Keratinocyte (primary cell): ENCODE results near the gene TIE1. TPM values are rescaled to one million over a fixed set of nuclear protein-coding genes. Genes with fewer than 3 reads are reported as not detected.
A peak's percentile ranks its signal among the peaks of the same experiment; 100 is the strongest.

ENCODE experiments used
- DNase-seq: peaks from one replicate; pipeline ENCODE4 v3.0.0-alpha.2; 2011; ENCODE audit warnings: low read depth, missing footprints, low spot score
- FAIRE-seq: peaks from 2 replicates; lab custom pipeline; 2011; peaks lifted over from hg19 to GRCh38; lab: Jason Lieb, UNC
- H2AFZ ChIP-seq: 2 replicates; pipeline ENCODE4 v1.6.0; 2012; ENCODE audit warnings: low read length, control low read depth, inconsistent platforms; ENCODE audit not compliant: control insufficient read depth
- H3K27ac ChIP-seq: 2 replicates; pipeline ENCODE4 v1.5.1; 2011; ENCODE audit warnings: low read length; ENCODE audit not compliant: control insufficient read depth, insufficient read depth
- H3K27me3 ChIP-seq: 3 replicates; pipeline ENCODE4 v1.6.0; 2011; ENCODE audit warnings: low read length; ENCODE audit not compliant: control insufficient read depth, insufficient read depth; ENCODE audit errors: extremely low read depth
- H3K36me3 ChIP-seq, 2 experiments: 2 replicates in 1 of 2; 3 replicates in 1 of 2; pipeline ENCODE4 v1.5.1; 2011; ENCODE audit warnings: low read length in 2 of 2, mild to moderate bottlenecking in 1 of 2; ENCODE audit not compliant: control insufficient read depth in 2 of 2, insufficient read depth in 2 of 2; ENCODE audit errors: extremely low read depth in 1 of 2
- H3K4me1 ChIP-seq: 3 replicates; pipeline ENCODE4 v1.5.1; 2011; ENCODE audit warnings: low read length; ENCODE audit not compliant: control insufficient read depth, insufficient read depth; ENCODE audit errors: extremely low read depth
- H3K4me2 ChIP-seq: 3 replicates; pipeline ENCODE4 v1.6.0; 2011; ENCODE audit warnings: low read depth, low read length; ENCODE audit not compliant: control insufficient read depth, insufficient read depth; ENCODE audit errors: extremely low read depth
- H3K4me3 ChIP-seq, 3 experiments: fragments of 200-600 bp in 1 of 3; sonication (generic) in 1 of 3; 2 replicates in 2 of 3; 3 replicates in 1 of 3; pipeline ENCODE4 v1.5.1; 2011 to 2016; ENCODE audit warnings: low read length in 3 of 3, mild to moderate bottlenecking in 3 of 3, control low read depth in 2 of 3, inconsistent platforms in 1 of 3, low read depth in 1 of 3, mixed read lengths in 1 of 3, mixed run types in 1 of 3, moderate library complexity in 1 of 3; ENCODE audit not compliant: control insufficient read depth in 2 of 3, insufficient read depth in 2 of 3; ENCODE audit errors: extremely low read depth in 1 of 3
- H3K79me2 ChIP-seq: 2 replicates; pipeline ENCODE4 v1.6.0; 2012; ENCODE audit warnings: low read length; ENCODE audit not compliant: control insufficient read depth, insufficient read depth
- H3K9ac ChIP-seq: 3 replicates; pipeline ENCODE4 v1.6.0; 2011; ENCODE audit warnings: low read length; ENCODE audit not compliant: control insufficient read depth, insufficient read depth; ENCODE audit errors: extremely low read depth
- H3K9me1 ChIP-seq: 3 replicates; pipeline ENCODE4 v1.6.0; 2011; ENCODE audit warnings: low read length; ENCODE audit not compliant: control insufficient read depth, insufficient read depth; ENCODE audit errors: extremely low read depth
- H3K9me3 ChIP-seq: 2 replicates; pipeline ENCODE4 v1.5.1; 2012; ENCODE audit warnings: low read depth, low read length; ENCODE audit not compliant: control insufficient read depth
- H4K20me1 ChIP-seq: 3 replicates; pipeline ENCODE4 v1.6.0; 2011; ENCODE audit warnings: low read length; ENCODE audit not compliant: control insufficient read depth, insufficient read depth; ENCODE audit errors: extremely low read depth
- CTCF ChIP-seq, 3 experiments: IDR thresholded peaks in 1 of 3; conservative IDR thresholded peaks in 1 of 3; optimal IDR thresholded peaks in 1 of 3; 2 replicates in 2 of 3; 3 replicates in 1 of 3; pipeline versions ENCODE3 to v1.5.1; 2011; ENCODE audit warnings: low read length in 3 of 3, mild to moderate bottlenecking in 3 of 3, moderate library complexity in 2 of 3, control low read depth in 1 of 3, inconsistent platforms in 1 of 3; ENCODE audit not compliant: insufficient read depth in 2 of 3; ENCODE audit errors: extremely low read depth in 1 of 3
- EZH2 ChIP-seq: IDR thresholded peaks from one replicate; pipeline ENCODE4 v1.6.1; 2012; ENCODE audit warnings: inconsistent platforms, mild to moderate bottlenecking, low read length, moderate library complexity
- dilution Hi-C: fragments of 300-500 bp; cut with MboI; formaldehyde crosslinking; loops from one replicate; pipeline ENCODE4 v1.7.0; 2020; ENCODE audit warnings: low sequenced_read_pairs; ENCODE audit not compliant: extremely low pct_ligation_motif_present
- polyA plus RNA-seq, 5 experiments: library from polyadenylated mRNA; depleted of rRNA in 3 of 5; stranded (reverse) in 3 of 5; stranded (forward) in 1 of 5; unstranded in 1 of 5; fragments of >200 nt; gene quantifications; 1 replicate in 1 of 5; 2 replicates in 3 of 5; 3 replicates in 1 of 5; pipeline versions ENCODE4 v1.2.1 to v1.2.3, GENCODE V29; 2011 to 2012; ENCODE audit warnings: missing spikeins in 2 of 5, low read depth in 1 of 5, low replicate concordance in 1 of 5

TIE1 gene
- polyA plus RNA-seq, 1 donor (not counting 4 experiments of a cell fraction or from before 2014, with no cell fraction given) = not detected

DNA sequence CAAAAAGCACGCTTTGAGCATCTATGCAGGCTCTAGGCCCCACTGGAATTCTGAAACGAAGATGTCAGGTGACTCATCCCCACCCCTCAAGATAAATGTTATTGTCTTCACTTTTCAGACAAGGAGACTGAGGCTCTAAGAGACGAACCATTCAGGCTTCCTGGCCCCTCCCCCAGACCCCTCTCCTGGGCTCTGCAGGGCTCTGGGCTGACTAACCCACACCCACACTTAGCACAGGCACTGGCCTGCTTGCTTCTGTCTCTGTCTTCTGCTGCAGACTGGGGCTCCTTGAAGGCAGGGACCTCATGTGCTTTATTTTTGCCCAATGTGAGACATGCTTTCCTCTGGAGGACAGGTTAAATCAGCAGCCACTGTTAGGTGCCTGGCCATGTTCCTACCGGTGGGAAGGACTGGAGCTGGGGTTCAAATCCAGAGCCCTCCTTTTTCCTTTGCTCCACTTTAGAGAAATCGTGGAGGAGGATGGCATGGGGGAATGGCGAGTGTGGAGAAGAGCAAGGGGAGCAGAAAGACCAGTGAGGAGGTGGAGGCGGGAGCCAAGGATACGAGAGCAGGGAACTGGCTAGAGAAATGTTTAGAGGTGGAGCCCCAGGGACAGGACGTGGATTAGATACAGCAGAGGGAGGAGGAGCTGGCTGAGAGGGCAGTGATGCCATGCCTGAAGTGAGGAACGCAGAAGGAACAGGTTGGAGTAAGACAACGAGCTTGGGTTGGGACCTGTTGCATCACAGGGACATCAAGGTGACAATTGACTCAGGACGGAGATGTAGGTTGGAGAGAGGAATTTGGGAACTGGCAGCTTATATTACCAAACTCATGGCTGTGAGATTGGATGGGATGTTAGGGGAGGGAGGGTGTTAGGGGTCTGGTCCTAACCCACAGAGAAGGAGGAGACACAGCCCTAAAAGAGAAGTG, 29.3 kb upstream of the TIE1 start:
- peak overlapping the region; percentile 77 for H3K4me2 ChIP-seq
- no peak for DNase-seq
- H3K27ac ChIP-seq = no peak overlapping the region
- no peaks in the 10 kb centered on the region for H3K36me3 ChIP-seq
- peak overlapping the region in 2 of 3 experiments; percentile 4 to 44 for H3K4me3 ChIP-seq
- peaks cover 23% of the 10 kb centered on the region for H3K4me1 ChIP-seq
- H2AFZ ChIP-seq = no peak overlapping the region
- no peak overlapping the region for H3K9ac ChIP-seq
- H3K27me3 ChIP-seq = no peaks in the 10 kb centered on the region
- TF ChIP-seq EZH2 (no peak), CTCF (optimal IDR thresholded peaks at IDR 0.05 in 1 of 3, IDR thresholded peaks at IDR 0.05 in 1 of 3, conservative IDR thresholded peaks at IDR 0.05 in 1 of 3; ENCODE audit: extremely low read depth in 1 of 3, insufficient read depth in 2 of 3, low read length in 3 of 3) (no peak)
- FAIRE-seq = no peak
- dilution Hi-C loops = no loop called here
- H3K9me3 ChIP-seq = no peaks in the 10 kb centered on the region
- no peaks in the 10 kb centered on the region for H3K79me2 ChIP-seq
- no peaks in the 10 kb centered on the region for H4K20me1 ChIP-seq
- H3K9me1 ChIP-seq = no peaks in the 10 kb centered on the region

DNA sequence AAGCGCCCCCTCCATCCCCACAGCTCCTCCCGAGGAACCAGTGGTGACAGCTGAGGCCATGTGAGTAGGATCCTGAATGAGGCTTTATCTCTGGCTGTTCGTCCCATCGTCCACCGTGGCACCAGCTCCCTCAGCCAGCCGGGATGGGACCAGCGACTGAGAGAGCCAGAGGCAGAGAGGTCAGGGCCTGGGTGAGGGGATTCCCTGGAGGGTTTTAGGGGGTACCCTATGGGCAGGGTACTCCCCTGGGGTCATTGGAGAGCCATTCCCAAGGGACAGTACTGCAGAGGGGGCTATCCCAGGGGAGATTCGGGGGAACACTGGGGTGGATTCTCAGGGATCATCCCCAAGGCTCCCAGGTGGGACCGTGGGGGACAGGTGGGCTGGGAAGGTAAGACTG, 28.6 kb upstream of the TIE1 start:
- H3K36me3 ChIP-seq = no peaks in the 10 kb centered on the region
- no peak for TF ChIP-seq EZH2
- TF ChIP-seq CTCF (optimal IDR thresholded peaks at IDR 0.05 in 1 of 3, IDR thresholded peaks at IDR 0.05 in 1 of 3, conservative IDR thresholded peaks at IDR 0.05 in 1 of 3; ENCODE audit: extremely low read depth in 1 of 3, insufficient read depth in 2 of 3, low read length in 3 of 3) = no peak
- H3K4me3 ChIP-seq = no peak overlapping the region
- no peaks in the 10 kb centered on the region for H3K9me1 ChIP-seq
- no peaks in the 10 kb centered on the region for H3K79me2 ChIP-seq
- no peak overlapping the region for H3K27ac ChIP-seq
- H3K4me1 ChIP-seq = peaks cover 23% of the 10 kb centered on the region
- no peak overlapping the region for H3K9ac ChIP-seq
- H4K20me1 ChIP-seq = no peaks in the 10 kb centered on the region
- dilution Hi-C loops = no loop called here
- H3K27me3 ChIP-seq = no peaks in the 10 kb centered on the region
- H3K4me2 ChIP-seq = no peak overlapping the region
- H3K9me3 ChIP-seq = no peaks in the 10 kb centered on the region
- no peak for DNase-seq
- no peak overlapping the region for H2AFZ ChIP-seq
- no peak for FAIRE-seq
